DMS53 (cell line): ENCODE results near the gene MTRFR.
"Not testable (repeated sequence)": the region's sequence is repeated elsewhere in the genome, so short reads cannot be mapped to it uniquely, and the experiment has no call there.

Experiments
- DNase-seq: peaks from one replicate; lab custom pipeline; 2025; lab: John Stamatoyannopoulos, UW

MTRFR gene

GRCh38 chr12:123232807-123233504, at the start of gene MTRFR, which contains the start of gene MPHOSPH9:
Gene MTRFR, plus strand, starts transcription at chr12:123233436. Its CDS starts 20,239 bp downstream, at chr12:123253675.
Gene MPHOSPH9, minus strand, starts transcription at chr12:123233141. Its CDS starts 2,777 bp downstream, at chr12:123230364.
- DNase-seq: peak; percentile 100

DNA sequence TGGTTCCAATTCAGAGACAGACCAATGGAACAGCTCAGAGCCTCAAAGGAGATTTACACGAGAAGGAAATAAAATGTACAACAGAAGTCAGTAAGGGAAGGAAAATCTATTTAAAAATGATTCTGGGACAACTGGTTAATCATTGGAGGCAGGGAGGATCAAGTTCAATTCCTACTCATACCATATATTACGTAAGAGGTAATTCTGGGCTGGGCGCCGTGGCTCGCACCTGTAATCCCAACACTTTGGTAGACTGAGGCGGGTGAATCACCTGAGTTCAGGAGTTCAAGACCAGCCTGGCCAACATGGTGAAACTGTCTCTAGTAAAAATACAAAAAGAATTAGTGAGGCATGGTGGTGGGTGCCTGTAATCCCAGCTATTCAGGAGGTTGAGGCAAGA, 45.6 kb upstream of the MTRFR start:
- no peak for DNase-seq

DNA sequence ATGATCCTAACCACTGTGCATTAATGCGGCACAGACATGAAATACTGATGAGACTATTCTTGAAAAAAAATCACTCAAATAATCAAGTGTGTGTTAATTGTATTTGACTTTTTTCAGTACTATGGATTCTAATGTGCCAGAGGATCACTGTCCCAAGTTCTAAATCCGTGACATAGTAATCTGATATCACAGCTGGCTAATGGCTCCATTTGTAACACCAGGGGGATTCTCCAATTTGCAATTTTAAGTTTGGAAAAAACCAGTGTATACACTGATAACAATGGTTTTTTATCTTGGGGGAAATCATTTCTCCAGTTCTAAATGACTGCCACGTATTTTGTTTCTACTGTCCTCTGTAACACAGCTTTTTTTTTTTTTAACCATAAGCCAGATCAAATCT, 33.3 kb upstream of the MTRFR start:
- DNase-seq: no peak

DNA sequence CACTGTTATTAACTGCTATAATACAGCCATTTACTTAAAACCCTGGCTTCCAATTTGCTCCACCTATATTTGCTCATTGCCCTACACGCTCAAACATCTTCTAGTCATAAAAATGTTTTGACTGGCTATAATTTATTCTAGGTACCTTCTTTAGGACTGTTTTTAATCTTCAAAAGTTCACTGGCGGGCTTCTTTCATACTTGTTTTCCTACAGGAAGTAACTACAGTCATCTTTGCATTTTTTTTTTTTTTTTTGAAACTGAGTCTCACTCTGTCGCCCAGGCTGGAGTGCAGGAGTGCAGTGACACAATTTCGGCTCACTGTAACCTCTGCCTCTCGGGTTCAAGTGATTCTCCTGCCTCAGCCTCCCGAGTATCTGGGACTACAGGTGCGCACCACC, 32.8 kb upstream of the MTRFR start:
- no peak for DNase-seq

GRCh38 chr12:123206794-123207193, 26.4 kb upstream of the MTRFR start:
- not testable (repeated sequence) for DNase-seq

GRCh38 chr12:123207815-123208214, 25.4 kb upstream of the MTRFR start:
- DNase-seq: not testable (repeated sequence)

- no peak for DNase-seq
These were observed 10.0 kb upstream of the MTRFR start for GRCh38 chr12:123223241-123223668.

GRCh38 chr12:123225443-123225842, 7.8 kb upstream of the MTRFR start:
- DNase-seq: no peak

GRCh38 chr12:123227581-123228258, 5.5 kb upstream of the MTRFR start:
- DNase-seq: no peak

DNA sequence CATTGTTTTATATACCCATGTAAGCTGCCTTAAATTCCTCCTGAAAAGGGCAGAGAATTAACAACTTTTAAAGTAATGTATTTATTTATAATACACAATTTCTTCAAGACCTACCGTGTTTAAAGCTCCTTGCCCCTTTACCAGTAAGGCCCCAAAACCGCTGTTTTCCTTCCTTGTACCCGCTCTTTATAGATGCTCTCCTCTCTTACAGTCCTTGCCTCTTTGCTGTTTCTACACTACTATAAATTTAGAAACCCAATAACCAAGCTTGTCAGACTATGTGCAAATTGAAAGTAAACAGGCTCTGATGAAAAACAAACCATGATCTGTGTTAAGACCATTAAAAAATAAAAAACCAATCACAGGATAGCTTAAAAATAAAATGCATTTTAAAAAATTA, 4.2 kb upstream of the MTRFR start:
- no peak for DNase-seq

DNA sequence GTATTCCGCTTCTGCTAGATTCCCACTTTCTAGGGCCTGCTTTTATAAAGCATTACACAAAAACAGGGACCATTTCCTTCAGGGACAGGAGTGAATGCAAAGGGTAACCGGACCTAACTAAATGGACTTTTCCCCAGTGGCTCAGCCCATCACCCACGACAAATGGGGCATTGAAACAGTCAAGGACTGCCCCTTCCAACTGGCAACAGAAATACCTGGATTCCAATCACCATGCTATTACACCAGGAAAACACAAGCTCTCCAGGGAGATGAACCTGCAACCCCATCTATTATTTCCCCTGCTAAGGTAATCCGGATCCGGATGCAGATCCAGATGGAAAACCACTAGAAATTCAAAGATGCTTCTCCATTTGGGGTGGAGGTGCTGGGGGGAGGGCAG, 1.3 kb upstream of the MTRFR start:
- DNase-seq: no peak

DNA sequence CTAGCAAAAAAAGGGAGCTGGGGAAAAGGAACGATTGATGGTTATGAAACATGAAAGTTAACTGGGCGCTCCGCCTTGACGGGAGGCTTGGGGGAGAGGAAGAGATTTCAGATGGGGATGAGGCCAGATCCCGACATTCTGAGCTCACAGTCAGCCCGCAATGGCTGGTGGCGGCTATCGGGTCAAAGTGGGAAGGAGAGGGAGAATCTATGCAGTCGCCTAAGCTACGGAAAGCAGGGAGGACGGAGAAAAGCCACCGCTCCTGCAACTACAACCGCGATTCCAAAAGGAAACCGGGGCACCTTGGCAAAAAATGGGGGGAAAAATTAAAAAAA, 797 bp upstream of the MTRFR start:
- DNase-seq: no peak

DNA sequence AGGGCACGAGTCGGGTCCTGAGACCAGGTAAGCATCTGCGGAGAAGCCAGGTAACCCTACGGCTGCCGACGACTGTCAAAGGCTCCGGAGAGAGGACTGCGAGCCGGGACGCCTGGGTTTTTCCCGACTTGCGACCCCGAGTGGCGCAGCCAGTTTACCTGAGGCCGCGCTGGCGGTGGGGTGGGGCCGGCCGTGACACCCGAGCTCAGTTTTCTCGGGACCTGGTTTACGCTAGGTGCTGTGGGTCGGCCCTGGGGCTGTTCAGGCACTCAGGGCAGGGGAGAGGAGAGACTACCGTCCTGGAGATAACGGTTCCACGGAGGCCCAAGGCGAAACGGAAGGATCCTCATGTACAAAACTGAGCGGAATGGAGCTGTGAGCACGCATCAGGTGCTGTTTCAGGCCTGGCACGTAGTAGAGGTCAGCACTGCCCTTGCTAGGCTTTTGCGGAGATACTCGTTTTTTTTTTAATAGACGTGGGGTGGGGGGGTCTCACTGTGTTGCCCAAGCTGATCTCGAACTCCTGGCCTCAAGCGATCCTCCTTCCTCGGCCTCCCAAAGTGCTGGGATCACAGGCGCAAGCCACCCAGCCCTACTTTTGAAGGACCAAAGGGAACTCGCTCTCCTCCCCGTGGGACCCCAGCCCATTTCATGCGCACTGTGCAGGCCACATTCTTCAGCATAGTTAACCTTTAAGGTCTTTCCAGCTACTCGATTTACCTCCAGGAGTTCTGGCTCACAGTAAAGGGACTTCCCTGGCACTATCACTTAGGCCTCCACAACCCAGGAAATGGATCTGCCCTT, 471 bp downstream of the MTRFR start:
- peak; percentile 35 for DNase-seq

GRCh38 chr12:123237646-123238329, 4.6 kb downstream of the MTRFR start:
- peak; percentile 80 for DNase-seq

DNA sequence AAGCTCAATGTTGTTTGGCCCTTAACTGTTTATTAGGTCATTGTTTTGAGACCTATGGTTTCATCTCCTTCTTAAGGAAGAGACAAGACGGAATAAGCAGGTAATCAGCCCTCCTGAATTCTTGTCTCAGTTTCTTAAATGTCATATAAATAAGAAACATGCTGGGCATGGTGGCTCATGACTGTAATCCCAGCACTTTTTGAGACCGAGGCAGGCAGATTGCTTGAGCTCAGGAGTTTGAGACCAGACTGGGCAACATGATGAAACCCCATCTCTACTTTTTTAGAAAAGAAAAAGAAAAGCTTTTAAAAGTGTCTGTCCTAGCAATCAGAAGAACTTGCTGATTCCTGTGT, 5.1 kb downstream of the MTRFR start:
- no peak for DNase-seq

GRCh38 chr12:123238961-123239360, 5.7 kb downstream of the MTRFR start:
- no peak for DNase-seq

- no peak for DNase-seq
These were observed 9.1 kb downstream of the MTRFR start for GRCh38 chr12:123242116-123242904.

- peak; percentile 28 for DNase-seq
These were observed 10.5 kb downstream of the MTRFR start for GRCh38 chr12:123243671-123244262.

- no peak for DNase-seq
These were observed 12.4 kb downstream of the MTRFR start for GRCh38 chr12:123245678-123246077.

DNA sequence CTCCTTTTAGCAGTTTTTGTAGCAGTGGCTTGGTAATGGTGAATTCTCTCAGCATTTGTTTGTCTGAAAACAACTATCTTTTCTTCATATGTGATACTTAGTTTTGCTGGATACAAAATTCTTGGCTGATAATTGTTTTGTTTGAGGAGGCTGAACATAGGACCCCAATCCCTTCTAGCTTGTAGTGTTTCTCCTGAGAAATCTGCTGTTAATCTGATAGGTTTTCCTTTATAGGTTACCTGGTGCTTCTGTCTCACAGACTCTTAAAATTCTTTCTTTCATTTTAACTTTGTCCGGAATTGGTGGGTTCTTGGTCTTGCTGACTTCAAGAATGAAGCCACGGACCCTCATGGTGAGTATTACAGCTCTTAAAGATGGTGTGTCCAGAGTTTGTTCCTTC, 14.9 kb downstream of the MTRFR start:
- DNase-seq: not testable (repeated sequence)
